Gastroesophageal sphincter (tissue), 3 donors: ENCODE data around the gene CCDC159.

ENCODE experiments used
- CTCF ChIP-seq, 4 experiments: fragments of 200-600 bp in 2 of 4; fragments of 450-650 bp in 2 of 4; sonication (generic) in 1 of 4; IDR thresholded peaks; one replicate each; pipeline ENCODE4 v1.5.1; 2017 to 2019; ENCODE audit warnings: antibody characterized with exemption in 4 of 4, mild to moderate bottlenecking in 2 of 4, moderate library complexity in 2 of 4
- EP300 ChIP-seq: sonication (generic); formaldehyde crosslinking; IDR thresholded peaks from one replicate; pipeline ENCODE4 v1.6.1; 2017; ENCODE audit warnings: antibody characterized with exemption, mild to moderate bottlenecking
- POLR2A ChIP-seq, 2 donors: fragments of 450-650 bp; IDR thresholded peaks; one replicate each; pipeline ENCODE4 v1.6.1; 2017; ENCODE audit warnings: antibody characterized with exemption in 2 of 2, mild to moderate bottlenecking in 2 of 2, moderate library complexity in 1 of 2
- POLR2AphosphoS5 ChIP-seq: sonication (generic); formaldehyde crosslinking; IDR thresholded peaks from one replicate; pipeline ENCODE4 v1.6.1; 2017; ENCODE audit warnings: antibody characterized with exemption

GRCh38 chr19:11324748-11325389 lies 21.4 kb upstream of the CCDC159 start:
- TF ChIP-seq CTCF (IDR thresholded peaks at IDR 0.05) (no peak), POLR2AphosphoS5 (no peak), POLR2A (IDR thresholded peaks at IDR 0.05) (no peak), EP300 (no peak)
